ENCODE results near the gene DNAH1. TPM values are rescaled to one million over a fixed set of nuclear protein-coding genes. Genes with fewer than 3 reads are reported as not detected.

The DNAH1 gene
- total and polyA plus RNA-seq, 2 donors (not counting 1 experiment from before 2014, with no cell fraction given), result 47.2 to 59.2 TPM

- H3K27ac Mint-ChIP-seq, result no peak overlapping the region
- ATAC-seq (ENCODE audit: low read depth), result no peak
- WGBS (ENCODE audit: insufficient coverage), result 99% methylated on average over 17 of the region's 18 CpGs
- no peak for TF ChIP-seq EZH2 (IDR thresholded peaks at IDR 0.05; ENCODE audit: borderline replicate concordance, insufficient read depth, low read depth, low read length, poor library complexity, severe bottlenecking)
- TF ChIP-seq CTCF (IDR thresholded peaks at IDR 0.05), result no peak
- peaks cover 0 to 68% of the 10 kb centered on the region in 2 experiments for H3K36me3 ChIP-seq (replicated peaks in 1 of 2; ENCODE audit: control extremely low read depth in 1 of 2, control insufficient read depth in 1 of 2, extremely low read depth in 1 of 2, insufficient read depth in 2 of 2, low read length in 1 of 2)
- H3K4me1 ChIP-seq (ENCODE audit: control insufficient read depth in 2 of 2, insufficient read depth in 2 of 2, low read length in 2 of 2), result no peaks in the 10 kb centered on the region
- no peaks in the 10 kb centered on the region for H3K27me3 ChIP-seq (replicated peaks in 1 of 4; ENCODE audit: control extremely low read depth in 1 of 4, control insufficient read depth in 3 of 4, insufficient read depth in 4 of 4, low read length in 3 of 4)
- intact Hi-C loops (cut with micrococcal nuclease), result no loop called here
- ChIA-PET POLR2A (no interaction called here), CTCF (no interaction called here)
- H3K4me2 ChIP-seq (replicated peaks; ENCODE audit: low read depth, low read length, poor library complexity, severe bottlenecking), result no peak overlapping the region
- H4K20me1 ChIP-seq (ENCODE audit: control insufficient read depth, insufficient read depth, low read length, poor library complexity, severe bottlenecking), result no peaks in the 10 kb centered on the region
- no peaks in the 10 kb centered on the region for H3K9me3 Mint-ChIP-seq (ENCODE audit: insufficient read depth)
- H3K9ac ChIP-seq (ENCODE audit: low read length), result no peak overlapping the region
- no peak overlapping the region for H3K4me3 ChIP-seq (ENCODE audit: control extremely low read depth in 1 of 5, extremely low read depth in 1 of 5, insufficient read depth in 1 of 5, low read depth in 2 of 5, low read length in 4 of 5)
- H3K27me3 Mint-ChIP-seq, result no peaks in the 10 kb centered on the region
- no peak for DNase-seq
- no peaks in the 10 kb centered on the region for H3K9me3 ChIP-seq (ENCODE audit: control extremely low read depth in 1 of 3, control insufficient read depth in 2 of 3, insufficient read depth in 1 of 3, low read length in 2 of 3)
- no peaks in the 10 kb centered on the region for H3K4me1 Mint-ChIP-seq
- no peaks in the 10 kb centered on the region for H3K79me2 ChIP-seq (ENCODE audit: control insufficient read depth, insufficient read depth, low read length)
- H3K27ac ChIP-seq (ENCODE audit: low read length in 2 of 2), result no peak overlapping the region
- no peak overlapping the region for H2AFZ ChIP-seq (ENCODE audit: insufficient read depth, low read depth, low read length, poor library complexity, severe bottlenecking)
- H3K4me3 Mint-ChIP-seq, result no peak overlapping the region
These were observed 42.3 kb downstream of the DNAH1 start for GRCh38 chr3:52358362-52358940.

- no peak for ATAC-seq (ENCODE audit: low read depth)
- no peaks in the 10 kb centered on the region for H3K9me3 Mint-ChIP-seq (ENCODE audit: insufficient read depth)
- Histone ChIP-seq H3K9ac (ENCODE audit: low read length) (no peak overlapping the region), H4K20me1 (ENCODE audit: control insufficient read depth, insufficient read depth, low read length, poor library complexity, severe bottlenecking) (no peaks in the 10 kb centered on the region), H3K4me1 (ENCODE audit: control insufficient read depth in 2 of 2, insufficient read depth in 2 of 2, low read length in 2 of 2) (no peaks in the 10 kb centered on the region), H3K79me2 (ENCODE audit: control insufficient read depth, insufficient read depth, low read length) (no peaks in the 10 kb centered on the region), H3K36me3 (replicated peaks in 1 of 2; ENCODE audit: control extremely low read depth in 1 of 2, control insufficient read depth in 1 of 2, extremely low read depth in 1 of 2, insufficient read depth in 2 of 2, low read length in 1 of 2) (peaks cover 0 to 67% of the 10 kb centered on the region in 2 experiments), H3K9me3 (ENCODE audit: control extremely low read depth in 1 of 3, control insufficient read depth in 2 of 3, insufficient read depth in 1 of 3, low read length in 2 of 3) (no peaks in the 10 kb centered on the region), H3K4me3 (ENCODE audit: control extremely low read depth in 1 of 5, extremely low read depth in 1 of 5, insufficient read depth in 1 of 5, low read depth in 2 of 5, low read length in 4 of 5) (no peak overlapping the region), H2AFZ (ENCODE audit: insufficient read depth, low read depth, low read length, poor library complexity, severe bottlenecking) (no peak overlapping the region), H3K27ac (ENCODE audit: low read length in 2 of 2) (no peak overlapping the region), H3K4me2 (replicated peaks; ENCODE audit: low read depth, low read length, poor library complexity, severe bottlenecking) (no peak overlapping the region), H3K27me3 (replicated peaks in 1 of 4; ENCODE audit: control extremely low read depth in 1 of 4, control insufficient read depth in 3 of 4, insufficient read depth in 4 of 4, low read length in 3 of 4) (no peaks in the 10 kb centered on the region)
- ChIA-PET CTCF (no interaction called here), POLR2A (no interaction called here)
- H3K27ac Mint-ChIP-seq, result no peak overlapping the region
- intact Hi-C loops (cut with micrococcal nuclease), result no loop called here
- TF ChIP-seq EZH2 (IDR thresholded peaks at IDR 0.05; ENCODE audit: borderline replicate concordance, insufficient read depth, low read depth, low read length, poor library complexity, severe bottlenecking) (no peak), CTCF (IDR thresholded peaks at IDR 0.05) (no peak)
- no peak for DNase-seq
- H3K27me3 Mint-ChIP-seq, result no peaks in the 10 kb centered on the region
- no peak overlapping the region for H3K4me3 Mint-ChIP-seq
- 95% methylated on average over 10 of the region's 12 CpGs for WGBS (ENCODE audit: insufficient coverage)
- no peaks in the 10 kb centered on the region for H3K4me1 Mint-ChIP-seq
These were observed 43.2 kb downstream of the DNAH1 start for GRCh38 chr3:52359116-52359855.
